Activated B cell treated with CpG ODN at 0.5 μM for 24 hours (primary cell): ENCODE results near the gene PAX3. TPM values are rescaled to one million over a fixed set of nuclear protein-coding genes. Genes with fewer than 3 reads are reported as not detected.

Source experiments
- ATAC-seq: fragments of 200-7000 bp; cut with Tn5 transposase; one replicate; pipeline ENCODE4 v1.10.0; 2021; ENCODE audit warnings: low read depth, mild to moderate bottlenecking, moderate library complexity
- CTCF ChIA-PET: fragments of 350-600 bp; sonication (Branson Sonifier 250); formaldehyde crosslinking; loops from one replicate; lab custom pipeline; 2021; ENCODE audit warnings: antibody characterized with exemption; lab: Charles Lee
- POLR2A ChIA-PET: fragments of 350-600 bp; sonication (Branson Sonifier 250); formaldehyde crosslinking; loops from one replicate; lab custom pipeline; 2021; ENCODE audit warnings: antibody characterized with exemption; lab: Charles Lee
- DNase-seq: peaks from one replicate; pipeline ENCODE4 v3.0.0; 2022
- H3K27ac Mint-ChIP-seq: one replicate; pipeline ENCODE4 v1.8.0; 2020; ENCODE audit warnings: mixed read lengths
- H3K27me3 Mint-ChIP-seq: one replicate; pipeline ENCODE4 v1.8.0; 2021; ENCODE audit warnings: mixed read lengths
- H3K36me3 Mint-ChIP-seq: one replicate; pipeline ENCODE4 v1.8.0; 2021; ENCODE audit warnings: low read depth, mixed read lengths
- H3K4me1 Mint-ChIP-seq: one replicate; pipeline ENCODE4 v1.8.0; 2021; ENCODE audit warnings: mixed read lengths
- H3K4me3 Mint-ChIP-seq: one replicate; pipeline ENCODE4 v1.8.0; 2020; ENCODE audit warnings: mild to moderate bottlenecking, mixed read lengths
- H3K9me3 Mint-ChIP-seq: one replicate; pipeline ENCODE4 v1.8.0; 2020; ENCODE audit warnings: mixed read lengths
- intact Hi-C: fragments of 100-400 bp; cut with micrococcal nuclease; formaldehyde crosslinking; loops from one replicate; pipeline ENCODE4 v1.15.1; 2024
- total RNA-seq: library from RNA; stranded (reverse); gene quantifications from 2 replicates; pipeline ENCODE4 v1.2.3, GENCODE V29; 2022
- TF ChIP-seq, protein P1 (sequence below): fragments of 200-600 bp; IDR thresholded peaks from one replicate; pipeline ENCODE4 v1.8.0; 2022; ENCODE audit warnings: antibody characterized with exemption, mild to moderate bottlenecking

PAX3 gene
- total RNA-seq, 1 donor from 2014 or later = not detected

DNA sequence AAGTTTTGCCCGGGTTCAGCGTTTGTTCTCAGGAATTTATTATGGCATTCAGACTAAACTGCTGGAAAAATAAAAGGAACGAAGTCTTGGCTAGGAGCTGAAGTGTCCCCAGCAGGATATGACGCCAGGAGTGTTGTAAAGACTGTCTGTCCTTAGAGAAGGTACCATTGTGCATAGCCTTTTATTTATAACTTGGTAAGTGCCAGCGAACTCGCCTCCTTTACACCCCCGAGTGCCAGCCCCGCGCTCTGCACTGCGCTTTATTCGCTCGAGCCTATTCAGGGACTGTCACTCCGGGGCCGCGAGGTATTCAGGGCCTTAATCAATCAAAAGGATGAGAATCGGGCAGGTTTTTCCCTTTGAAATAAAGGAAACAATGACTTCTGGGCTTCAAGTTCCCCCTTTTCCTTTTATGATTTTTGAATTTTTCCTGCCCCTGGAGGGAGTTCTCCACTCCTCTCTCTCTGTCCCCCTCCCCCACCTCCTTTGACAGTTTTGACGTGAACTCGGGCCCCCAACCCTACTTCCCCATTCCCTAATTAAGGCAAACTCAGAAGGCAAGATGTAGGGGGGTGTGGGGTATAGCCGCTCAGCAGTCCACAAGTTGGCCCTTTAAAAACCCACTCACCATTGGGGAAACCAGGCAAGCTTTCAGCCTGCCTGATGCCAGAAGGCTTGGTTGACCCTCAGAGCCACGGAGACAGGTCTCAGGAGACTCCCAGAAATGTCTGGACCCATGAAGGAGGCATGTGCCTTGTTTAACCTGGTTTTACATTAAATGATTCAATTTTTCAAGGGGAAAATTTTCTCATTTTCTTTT lies 1.3 kb upstream of the PAX3 start:
- intact Hi-C loops = no loop called here
- Mint-ChIP-seq H3K27me3 (peaks cover 88% of the 10 kb centered on the region), H3K4me3 (no peak overlapping the region), H3K27ac (no peak overlapping the region), H3K9me3 (peaks cover 3% of the 10 kb centered on the region), H3K36me3 (no peaks in the 10 kb centered on the region), H3K4me1 (peaks cover 38% of the 10 kb centered on the region)
- TF ChIP-seq, protein P1, sequence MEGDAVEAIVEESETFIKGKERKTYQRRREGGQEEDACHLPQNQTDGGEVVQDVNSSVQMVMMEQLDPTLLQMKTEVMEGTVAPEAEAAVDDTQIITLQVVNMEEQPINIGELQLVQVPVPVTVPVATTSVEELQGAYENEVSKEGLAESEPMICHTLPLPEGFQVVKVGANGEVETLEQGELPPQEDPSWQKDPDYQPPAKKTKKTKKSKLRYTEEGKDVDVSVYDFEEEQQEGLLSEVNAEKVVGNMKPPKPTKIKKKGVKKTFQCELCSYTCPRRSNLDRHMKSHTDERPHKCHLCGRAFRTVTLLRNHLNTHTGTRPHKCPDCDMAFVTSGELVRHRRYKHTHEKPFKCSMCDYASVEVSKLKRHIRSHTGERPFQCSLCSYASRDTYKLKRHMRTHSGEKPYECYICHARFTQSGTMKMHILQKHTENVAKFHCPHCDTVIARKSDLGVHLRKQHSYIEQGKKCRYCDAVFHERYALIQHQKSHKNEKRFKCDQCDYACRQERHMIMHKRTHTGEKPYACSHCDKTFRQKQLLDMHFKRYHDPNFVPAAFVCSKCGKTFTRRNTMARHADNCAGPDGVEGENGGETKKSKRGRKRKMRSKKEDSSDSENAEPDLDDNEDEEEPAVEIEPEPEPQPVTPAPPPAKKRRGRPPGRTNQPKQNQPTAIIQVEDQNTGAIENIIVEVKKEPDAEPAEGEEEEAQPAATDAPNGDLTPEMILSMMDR = no peak
- CTCF ChIA-PET = no interaction called here
- no peak for DNase-seq
- POLR2A ChIA-PET = no interaction called here
- no peak for ATAC-seq

DNA sequence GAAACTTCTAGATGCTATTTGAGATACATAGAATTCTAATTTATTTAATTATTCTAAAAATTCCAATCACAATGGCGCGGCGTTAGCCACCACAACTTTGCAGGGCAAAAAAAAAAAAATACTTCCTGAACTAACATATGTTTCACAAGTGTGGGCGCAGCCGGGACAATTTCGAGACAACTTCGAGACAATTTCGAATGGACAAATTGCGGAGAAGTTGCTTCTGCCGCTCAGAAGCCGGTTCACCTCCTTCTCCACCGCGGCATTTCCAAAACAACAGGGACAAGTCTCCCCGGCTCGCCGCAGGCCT lies 842 bp downstream of the PAX3 start:
- POLR2A ChIA-PET = no interaction called here
- H3K4me3 Mint-ChIP-seq = no peak overlapping the region

GRCh38 chr2:222297600-222297935 lies 1.2 kb downstream of the PAX3 start:
- Mint-ChIP-seq H3K36me3 (no peaks in the 10 kb centered on the region), H3K9me3 (peaks cover 3% of the 10 kb centered on the region), H3K4me1 (peaks cover 24% of the 10 kb centered on the region), H3K4me3 (no peak overlapping the region), H3K27me3 (peaks cover 88% of the 10 kb centered on the region), H3K27ac (no peak overlapping the region)
- ChIA-PET POLR2A (no interaction called here), CTCF (no interaction called here)
- intact Hi-C loops = no loop called here
- TF ChIP-seq, protein P1 = no peak
- ATAC-seq = no peak
- DNase-seq = no peak

More for the DNA sequence above, 842 bp downstream of the PAX3 start:
- Mint-ChIP-seq H3K27me3 (peaks cover 88% of the 10 kb centered on the region), H3K36me3 (no peaks in the 10 kb centered on the region), H3K4me1 (peaks cover 24% of the 10 kb centered on the region), H3K27ac (no peak overlapping the region), H3K9me3 (peaks cover 3% of the 10 kb centered on the region)
- TF ChIP-seq, protein P1 = no peak
- intact Hi-C loops = no loop called here
- ATAC-seq (no peak), DNase-seq (no peak)
- CTCF ChIA-PET = no interaction called here

DNA sequence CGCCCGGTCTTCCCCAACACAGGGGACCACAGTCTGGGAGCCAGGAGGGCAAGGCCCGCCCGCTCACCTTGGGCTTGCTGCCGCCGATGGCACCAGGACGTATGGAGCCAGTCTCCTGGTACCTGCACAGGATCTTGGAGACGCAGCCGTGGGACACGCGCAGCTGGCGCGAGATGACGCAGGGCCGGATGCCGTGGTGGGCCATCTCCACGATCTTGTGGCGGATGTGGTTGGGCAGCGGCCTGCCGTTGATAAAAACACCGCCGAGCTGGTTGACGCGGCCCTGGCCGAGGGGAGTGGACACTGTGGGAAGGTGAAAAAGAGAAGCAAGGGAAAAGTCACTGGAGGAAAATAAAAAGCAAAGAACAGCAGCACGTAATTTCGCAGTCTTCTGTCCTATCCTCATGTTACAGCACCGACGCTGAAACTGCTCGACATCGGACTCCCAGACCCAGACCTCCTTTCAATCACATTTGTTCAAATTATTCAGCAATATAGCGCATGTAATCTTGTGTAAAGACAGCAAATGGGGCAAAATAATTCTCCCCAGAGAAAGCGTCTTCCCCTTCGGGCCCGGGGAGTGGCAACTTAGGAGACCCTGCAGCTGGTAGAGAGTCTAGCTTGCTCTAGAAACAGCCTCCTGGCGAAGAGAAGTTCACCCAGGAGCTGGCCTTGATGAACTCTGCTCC lies 1.7 kb downstream of the PAX3 start:
- Mint-ChIP-seq H3K36me3 (no peaks in the 10 kb centered on the region), H3K4me1 (peaks cover 24% of the 10 kb centered on the region), H3K27ac (no peak overlapping the region), H3K9me3 (peaks cover 3% of the 10 kb centered on the region), H3K4me3 (no peak overlapping the region), H3K27me3 (peaks cover 85% of the 10 kb centered on the region)
- intact Hi-C loops = no loop called here
- DNase-seq (no peak), ATAC-seq (no peak)
- POLR2A ChIA-PET = no interaction called here
- TF ChIP-seq, protein P1 = no peak
- CTCF ChIA-PET = no interaction called here

GRCh38 chr2:222296311-222296741 lies 2.5 kb downstream of the PAX3 start:
- Mint-ChIP-seq H3K4me3 (no peak overlapping the region), H3K27me3 (peaks cover 83% of the 10 kb centered on the region), H3K4me1 (peaks cover 24% of the 10 kb centered on the region), H3K9me3 (peaks cover 3% of the 10 kb centered on the region), H3K27ac (no peak overlapping the region), H3K36me3 (no peaks in the 10 kb centered on the region)
- CTCF ChIA-PET = no interaction called here
- ATAC-seq = no peak
- no peak for DNase-seq
- intact Hi-C loops = no loop called here
- TF ChIP-seq, protein P1 = no peak
- POLR2A ChIA-PET = no interaction called here
